ENCODE results near the gene TRA2A.

DNA sequence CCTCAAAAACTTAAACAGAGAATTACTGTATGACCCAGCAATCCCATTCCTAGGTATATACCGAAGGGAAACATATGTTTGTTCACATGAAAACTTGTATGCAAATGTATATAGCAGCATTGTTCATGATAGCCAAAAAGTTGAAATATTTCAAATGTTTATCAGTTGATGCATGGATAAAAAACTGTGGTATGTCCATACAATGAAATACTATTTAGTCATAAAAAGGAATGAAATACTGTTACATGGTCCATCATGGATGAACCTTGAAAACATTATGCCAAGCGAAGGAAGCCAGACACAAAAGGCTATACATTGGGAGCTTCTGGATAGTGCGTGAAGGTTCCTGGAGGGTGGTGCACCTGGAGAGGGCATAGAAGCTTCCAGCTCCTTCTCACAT is 11.0 kb upstream of the TRA2A start:
- TF ChIP-seq, protein P1, sequence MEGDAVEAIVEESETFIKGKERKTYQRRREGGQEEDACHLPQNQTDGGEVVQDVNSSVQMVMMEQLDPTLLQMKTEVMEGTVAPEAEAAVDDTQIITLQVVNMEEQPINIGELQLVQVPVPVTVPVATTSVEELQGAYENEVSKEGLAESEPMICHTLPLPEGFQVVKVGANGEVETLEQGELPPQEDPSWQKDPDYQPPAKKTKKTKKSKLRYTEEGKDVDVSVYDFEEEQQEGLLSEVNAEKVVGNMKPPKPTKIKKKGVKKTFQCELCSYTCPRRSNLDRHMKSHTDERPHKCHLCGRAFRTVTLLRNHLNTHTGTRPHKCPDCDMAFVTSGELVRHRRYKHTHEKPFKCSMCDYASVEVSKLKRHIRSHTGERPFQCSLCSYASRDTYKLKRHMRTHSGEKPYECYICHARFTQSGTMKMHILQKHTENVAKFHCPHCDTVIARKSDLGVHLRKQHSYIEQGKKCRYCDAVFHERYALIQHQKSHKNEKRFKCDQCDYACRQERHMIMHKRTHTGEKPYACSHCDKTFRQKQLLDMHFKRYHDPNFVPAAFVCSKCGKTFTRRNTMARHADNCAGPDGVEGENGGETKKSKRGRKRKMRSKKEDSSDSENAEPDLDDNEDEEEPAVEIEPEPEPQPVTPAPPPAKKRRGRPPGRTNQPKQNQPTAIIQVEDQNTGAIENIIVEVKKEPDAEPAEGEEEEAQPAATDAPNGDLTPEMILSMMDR (IDR thresholded peaks at IDR 0.05; ENCODE audit: poor library complexity): no peak
- TF ChIP-seq EZH2 (IDR thresholded peaks at IDR 0.05; ENCODE audit: borderline replicate concordance): no peak
- TF ChIP-seq EZH2phosphoT487 (IDR thresholded peaks at IDR 0.05; ENCODE audit: low read depth, severe bottlenecking, unreplicated experiment): no peak
